Activated CD8-positive, alpha-beta memory T cell treated with anti-CD3 and anti-CD28 coated beads for 1 hour (primary cell): ENCODE measurements around the gene KRTCAP2.

ENCODE experiments used
- DNase-seq, 2 donors: peaks; one replicate each; pipeline ENCODE4 v3.0.0-alpha.2; 2020; ENCODE audit warnings: low read depth in 1 of 2; ENCODE audit errors: extremely low read depth in 1 of 2

KRTCAP2 gene

DNA sequence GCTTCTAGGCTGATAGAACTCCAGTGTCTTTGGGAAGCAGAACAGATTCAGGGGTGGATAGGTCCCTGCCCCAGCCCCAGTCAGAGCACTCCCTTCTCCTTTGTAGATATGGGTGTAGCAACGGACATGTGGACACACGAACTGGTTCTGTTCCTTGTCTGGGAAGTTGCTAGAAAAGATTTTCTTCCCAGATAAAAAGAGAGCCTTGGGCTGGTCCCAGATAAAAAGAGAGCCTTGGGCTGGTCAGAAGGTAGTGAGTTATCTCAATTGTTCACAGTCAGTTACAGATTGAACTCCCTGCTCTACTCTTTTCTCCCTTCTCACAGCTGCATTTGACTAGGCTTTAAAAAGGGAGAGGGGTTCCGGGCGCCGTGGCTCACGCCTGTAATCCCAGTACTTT, 52.9 kb downstream of the KRTCAP2 start:
- no peak for DNase-seq
